Panc1 (cell line): ENCODE measurements around the gene MPPED2. TPM values are rescaled to one million over a fixed set of nuclear protein-coding genes. Genes with fewer than 3 reads are reported as not detected.

Experiments
- ATAC-seq: fragments of 200-7000 bp; cut with Tn5 transposase; 2 replicates; pipeline ENCODE4 v1.9.1; 2020; ENCODE audit warnings: mild to moderate bottlenecking, moderate library complexity
- BruUV-seq: library from RNA; stranded (reverse); fragments of 400-500 nt; replicated peaks from 2 replicates; lab custom pipeline; 2021; lab: Mats Ljungman, UMichigan
- CTCF ChIA-PET: fragments of 300-600 bp; sonication (Branson Sonifier 250); formaldehyde crosslinking; loops from one replicate; lab custom pipeline; 2022; ENCODE audit warnings: antibody characterized with exemption; lab: Charles Lee
- POLR2A ChIA-PET: fragments of 300-600 bp; sonication (Branson Sonifier 250); formaldehyde crosslinking; loops from one replicate; lab custom pipeline; 2022; ENCODE audit warnings: antibody characterized with exemption; lab: Charles Lee
- DNase-seq: peaks from one replicate; pipeline ENCODE4 v3.0.0-alpha.2; 2010; ENCODE audit warnings: low read depth, low spot score
- H3K27ac ChIP-seq: 2 replicates; pipeline ENCODE4 v1.5.1; 2011; ENCODE audit warnings: mild to moderate bottlenecking, low read length, inconsistent platforms
- H3K27me3 ChIP-seq: fragments of 200-500 bp; sonication (Bioruptor generic); 2 replicates; pipeline ENCODE4 v1.6.0; 2014; ENCODE audit warnings: low read length, inconsistent platforms; ENCODE audit not compliant: control insufficient read depth, insufficient read depth
- H3K36me3 ChIP-seq: fragments of 200-500 bp; sonication (Bioruptor generic); 2 replicates; pipeline ENCODE4 v1.5.1; 2014; ENCODE audit warnings: inconsistent platforms, mild to moderate bottlenecking, low read length, moderate library complexity; ENCODE audit not compliant: control insufficient read depth, insufficient read depth
- H3K4me1 ChIP-seq: 2 replicates; pipeline ENCODE4 v1.5.1; 2011; ENCODE audit warnings: inconsistent platforms, mild to moderate bottlenecking, low read length, moderate library complexity; ENCODE audit not compliant: control insufficient read depth, insufficient read depth
- H3K4me3 ChIP-seq, 2 experiments: 2 replicates each; pipeline ENCODE4 v1.5.1; 2011 to 2012; ENCODE audit warnings: low read depth in 2 of 2, low read length in 2 of 2, mild to moderate bottlenecking in 2 of 2, inconsistent platforms in 1 of 2, moderate library complexity in 1 of 2
- H3K9me3 ChIP-seq: fragments of 200-500 bp; sonication (Bioruptor generic); 2 replicates; pipeline ENCODE4 v1.5.1; 2014; ENCODE audit warnings: low read depth, mild to moderate bottlenecking, inconsistent platforms, low read length, moderate library complexity; ENCODE audit not compliant: control insufficient read depth, insufficient read depth
- POLR2AphosphoS5 ChIP-seq: IDR thresholded peaks from 2 replicates; pipeline ENCODE4 v1.6.1; 2012; ENCODE audit warnings: mild to moderate bottlenecking, low read depth, low read length, moderate library complexity
- SIN3A ChIP-seq: IDR thresholded peaks from 2 replicates; pipeline ENCODE4 v1.6.1; 2012; ENCODE audit warnings: low read depth, mild to moderate bottlenecking, low read length, moderate library complexity, borderline replicate concordance; ENCODE audit not compliant: insufficient read depth
- TCF7L2 ChIP-seq: IDR thresholded peaks from 2 replicates; pipeline ENCODE4 v1.6.1; 2011; ENCODE audit warnings: mild to moderate bottlenecking, low read depth, low read length, inconsistent platforms
- in situ Hi-C: cut with HindIII; loops from 2 replicates; pipeline ENCODE4 v1.10.0; 2016; ENCODE audit warnings: low sequenced_read_pairs, low pct_unique_long_range_greater_than_20kb
- intact Hi-C: fragments of 100-400 bp; cut with micrococcal nuclease; formaldehyde crosslinking; loops from one replicate; pipeline ENCODE4 v1.10.0; 2022; ENCODE audit not compliant: unreplicated experiment
- total RNA-seq: library from RNA; stranded (reverse); gene quantifications from one replicate; pipeline ENCODE4 v1.2.1, GENCODE V29; 2021; ENCODE audit not compliant: unreplicated experiment
- TF ChIP-seq, protein P1 (sequence below), 2 experiments: IDR thresholded peaks; 2 replicates each; pipeline ENCODE4 v1.6.1; 2011 to 2012; ENCODE audit warnings: low read depth in 2 of 2, control low read depth in 1 of 2, low read length in 1 of 2, mild to moderate bottlenecking in 1 of 2, moderate library complexity in 1 of 2; ENCODE audit not compliant: insufficient read depth in 1 of 2
- TF ChIP-seq, protein P2 (sequence below): fragments of 450-650 bp; IDR thresholded peaks from 2 replicates; pipeline ENCODE4 v1.5.1; 2017; ENCODE audit warnings: mild to moderate bottlenecking

MPPED2 gene
- total RNA-seq, 1 experiment from 2014 or later = not detected

DNA sequence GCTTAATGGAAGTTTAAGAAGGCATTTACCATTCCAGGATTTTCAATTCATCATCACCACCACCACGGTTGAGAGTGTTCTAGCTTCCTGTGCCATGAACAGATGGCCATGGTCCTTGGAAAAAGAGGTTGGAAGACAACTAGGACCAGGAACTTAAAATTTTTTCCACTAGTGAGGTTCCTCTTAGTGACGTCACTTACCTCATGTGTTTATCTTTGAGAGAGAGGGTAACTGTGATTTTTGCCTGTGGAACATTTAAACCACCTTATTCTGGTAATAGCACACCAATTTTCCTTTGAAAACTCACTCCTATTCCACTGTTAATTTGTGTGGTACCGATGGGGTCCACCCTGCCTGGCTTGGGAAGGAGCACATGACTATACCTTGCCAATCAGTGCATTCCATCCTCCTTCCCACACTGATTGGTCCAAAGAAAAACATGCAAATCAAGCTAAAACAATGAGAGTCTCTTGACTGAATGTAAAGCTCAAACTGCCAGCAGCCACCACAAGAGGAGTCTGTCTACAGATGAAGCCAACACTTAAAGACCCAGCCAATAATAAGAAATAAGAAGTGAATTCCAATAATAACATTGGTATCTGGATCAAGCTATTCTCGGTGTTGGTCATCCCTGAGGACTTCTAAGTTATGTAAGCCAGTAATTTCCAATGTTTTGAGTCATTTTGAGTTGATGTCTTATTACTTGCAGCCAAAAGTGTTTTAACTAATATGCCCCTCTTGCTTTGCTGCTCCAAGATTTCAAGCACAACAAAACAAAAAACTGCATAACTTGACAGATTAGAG is 111.8 kb downstream of the MPPED2 start:
- no peaks in the 10 kb centered on the region for H3K4me1 ChIP-seq
- TF ChIP-seq, protein P1, sequence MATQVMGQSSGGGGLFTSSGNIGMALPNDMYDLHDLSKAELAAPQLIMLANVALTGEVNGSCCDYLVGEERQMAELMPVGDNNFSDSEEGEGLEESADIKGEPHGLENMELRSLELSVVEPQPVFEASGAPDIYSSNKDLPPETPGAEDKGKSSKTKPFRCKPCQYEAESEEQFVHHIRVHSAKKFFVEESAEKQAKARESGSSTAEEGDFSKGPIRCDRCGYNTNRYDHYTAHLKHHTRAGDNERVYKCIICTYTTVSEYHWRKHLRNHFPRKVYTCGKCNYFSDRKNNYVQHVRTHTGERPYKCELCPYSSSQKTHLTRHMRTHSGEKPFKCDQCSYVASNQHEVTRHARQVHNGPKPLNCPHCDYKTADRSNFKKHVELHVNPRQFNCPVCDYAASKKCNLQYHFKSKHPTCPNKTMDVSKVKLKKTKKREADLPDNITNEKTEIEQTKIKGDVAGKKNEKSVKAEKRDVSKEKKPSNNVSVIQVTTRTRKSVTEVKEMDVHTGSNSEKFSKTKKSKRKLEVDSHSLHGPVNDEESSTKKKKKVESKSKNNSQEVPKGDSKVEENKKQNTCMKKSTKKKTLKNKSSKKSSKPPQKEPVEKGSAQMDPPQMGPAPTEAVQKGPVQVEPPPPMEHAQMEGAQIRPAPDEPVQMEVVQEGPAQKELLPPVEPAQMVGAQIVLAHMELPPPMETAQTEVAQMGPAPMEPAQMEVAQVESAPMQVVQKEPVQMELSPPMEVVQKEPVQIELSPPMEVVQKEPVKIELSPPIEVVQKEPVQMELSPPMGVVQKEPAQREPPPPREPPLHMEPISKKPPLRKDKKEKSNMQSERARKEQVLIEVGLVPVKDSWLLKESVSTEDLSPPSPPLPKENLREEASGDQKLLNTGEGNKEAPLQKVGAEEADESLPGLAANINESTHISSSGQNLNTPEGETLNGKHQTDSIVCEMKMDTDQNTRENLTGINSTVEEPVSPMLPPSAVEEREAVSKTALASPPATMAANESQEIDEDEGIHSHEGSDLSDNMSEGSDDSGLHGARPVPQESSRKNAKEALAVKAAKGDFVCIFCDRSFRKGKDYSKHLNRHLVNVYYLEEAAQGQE (IDR thresholded peaks at IDR 0.05; ENCODE audit: insufficient read depth in 1 of 2, low read depth in 2 of 2, low read length in 1 of 2) = no peak
- TF ChIP-seq, protein P2, sequence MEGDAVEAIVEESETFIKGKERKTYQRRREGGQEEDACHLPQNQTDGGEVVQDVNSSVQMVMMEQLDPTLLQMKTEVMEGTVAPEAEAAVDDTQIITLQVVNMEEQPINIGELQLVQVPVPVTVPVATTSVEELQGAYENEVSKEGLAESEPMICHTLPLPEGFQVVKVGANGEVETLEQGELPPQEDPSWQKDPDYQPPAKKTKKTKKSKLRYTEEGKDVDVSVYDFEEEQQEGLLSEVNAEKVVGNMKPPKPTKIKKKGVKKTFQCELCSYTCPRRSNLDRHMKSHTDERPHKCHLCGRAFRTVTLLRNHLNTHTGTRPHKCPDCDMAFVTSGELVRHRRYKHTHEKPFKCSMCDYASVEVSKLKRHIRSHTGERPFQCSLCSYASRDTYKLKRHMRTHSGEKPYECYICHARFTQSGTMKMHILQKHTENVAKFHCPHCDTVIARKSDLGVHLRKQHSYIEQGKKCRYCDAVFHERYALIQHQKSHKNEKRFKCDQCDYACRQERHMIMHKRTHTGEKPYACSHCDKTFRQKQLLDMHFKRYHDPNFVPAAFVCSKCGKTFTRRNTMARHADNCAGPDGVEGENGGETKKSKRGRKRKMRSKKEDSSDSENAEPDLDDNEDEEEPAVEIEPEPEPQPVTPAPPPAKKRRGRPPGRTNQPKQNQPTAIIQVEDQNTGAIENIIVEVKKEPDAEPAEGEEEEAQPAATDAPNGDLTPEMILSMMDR = no peak
- H3K27me3 ChIP-seq = no peaks in the 10 kb centered on the region
- ChIA-PET POLR2A (no interaction called here), CTCF (no interaction called here)
- no peaks in the 10 kb centered on the region for H3K9me3 ChIP-seq
- intact Hi-C loops (no loop called here), in situ Hi-C loops (no loop called here)
- DNase-seq (no peak), ATAC-seq (no peak)
- H3K27ac ChIP-seq = no peak overlapping the region
- no TSS peak for BruUV-seq
- no peak overlapping the region for H3K4me3 ChIP-seq
- H3K36me3 ChIP-seq = no peaks in the 10 kb centered on the region

DNA sequence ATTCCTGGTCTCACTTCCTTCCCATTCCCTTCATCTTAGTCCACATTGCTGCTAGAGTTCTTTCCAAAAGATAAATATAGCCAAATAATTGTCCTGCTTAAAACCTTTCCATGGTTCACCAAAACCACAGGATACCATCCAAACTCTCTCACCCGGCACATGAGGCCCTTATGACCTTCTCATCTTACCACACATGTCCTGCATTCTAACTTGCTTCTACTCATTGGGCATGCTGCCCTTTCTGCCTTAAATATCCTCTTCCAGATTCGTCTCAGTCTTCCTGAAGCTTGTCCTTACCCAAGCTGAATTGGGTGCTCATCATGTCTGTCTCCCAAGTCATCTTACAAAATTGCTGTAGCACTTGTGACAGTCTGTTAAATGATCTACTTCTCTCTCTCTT is 114.9 kb downstream of the MPPED2 start:
- no peaks in the 10 kb centered on the region for H3K36me3 ChIP-seq
- H3K4me3 ChIP-seq = no peak overlapping the region
- DNase-seq (no peak), ATAC-seq (no peak)
- H3K4me1 ChIP-seq = no peaks in the 10 kb centered on the region
- TF ChIP-seq POLR2AphosphoS5 (no peak), SIN3A (no peak), TCF7L2 (no peak)
- TF ChIP-seq, protein P1 (IDR thresholded peaks at IDR 0.05; ENCODE audit: insufficient read depth in 1 of 2, low read depth in 2 of 2, low read length in 1 of 2) = no peak
- TF ChIP-seq, protein P2 = no peak
- no peak overlapping the region for H3K27ac ChIP-seq
- no peaks in the 10 kb centered on the region for H3K9me3 ChIP-seq
- no peaks in the 10 kb centered on the region for H3K27me3 ChIP-seq
- CTCF ChIA-PET = no interaction called here
- POLR2A ChIA-PET = no interaction called here
- no TSS peak for BruUV-seq
- intact Hi-C loops (no loop called here), in situ Hi-C loops (no loop called here)
